ENCODE measurements around the gene PDE1C.

Gene PDE1C

DNA sequence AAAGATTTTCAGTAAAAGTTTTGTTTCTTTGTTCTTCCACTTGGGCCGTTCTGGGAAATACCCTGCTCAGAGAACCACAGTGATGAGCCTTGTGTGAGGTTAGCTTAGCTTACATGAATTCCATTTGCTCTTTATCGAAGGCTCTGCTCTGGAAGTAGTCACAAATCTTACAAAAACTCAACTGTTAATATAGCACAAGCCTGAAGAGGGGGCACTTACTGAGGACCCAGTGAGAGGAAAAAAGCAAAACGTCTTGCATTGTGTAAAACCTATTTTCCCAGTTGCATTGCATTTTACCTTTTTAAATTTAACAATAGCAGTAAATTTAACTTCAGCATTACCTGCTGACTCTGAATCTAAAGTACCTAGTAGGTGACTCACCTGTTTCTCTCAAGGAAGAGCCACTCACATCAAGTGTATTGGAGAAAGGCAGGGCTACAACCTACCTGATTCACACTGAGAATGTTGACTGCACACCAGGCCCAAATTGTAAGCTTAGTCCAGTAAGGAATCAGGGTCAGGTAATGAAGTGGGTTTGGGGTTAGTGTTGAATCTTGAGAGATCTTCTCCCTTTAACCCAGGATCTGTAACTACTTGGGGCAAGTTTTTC lies 340.9 kb downstream of the PDE1C start:
- Histone ChIP-seq H3K4me3 (ENCODE audit: low read length) (no peak overlapping the region), H3K4me1 (ENCODE audit: control insufficient read depth, insufficient read depth, low read length) (peaks cover 4% of the 10 kb centered on the region), H3K27me3 (replicated peaks; ENCODE audit: control insufficient read depth, insufficient read depth, low read length) (peaks cover 10% of the 10 kb centered on the region), H3K36me3 (ENCODE audit: control insufficient read depth, insufficient read depth, low read length, severe bottlenecking) (no peaks in the 10 kb centered on the region), H3K9me3 (ENCODE audit: control insufficient read depth, low read length) (no peaks in the 10 kb centered on the region), H3K9ac (ENCODE audit: low read length) (no peak overlapping the region)
- DNase-seq (ENCODE audit: low read depth): no peak

DNA sequence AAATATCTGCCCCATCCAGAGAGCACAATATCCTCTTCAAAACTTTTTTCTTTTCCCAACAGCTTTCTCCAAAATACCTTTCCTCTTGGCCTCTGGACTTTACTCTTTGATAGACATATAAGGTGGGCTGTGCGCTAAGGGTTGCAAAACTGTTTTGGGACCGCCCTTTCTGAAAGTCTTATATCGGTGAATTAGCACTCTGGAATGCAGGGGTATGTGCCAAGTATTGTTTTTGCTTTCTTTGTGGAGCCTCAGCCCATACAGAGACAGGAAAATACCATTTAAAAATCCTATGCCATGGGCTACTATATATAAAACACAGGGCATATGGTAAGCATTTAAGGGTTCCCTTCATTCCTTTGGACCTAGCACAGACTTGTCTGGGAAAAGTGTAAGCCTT lies 345.5 kb downstream of the PDE1C start:
- no peak for DNase-seq (ENCODE audit: low read depth)
- Histone ChIP-seq H3K36me3 (ENCODE audit: control insufficient read depth, insufficient read depth, low read length, severe bottlenecking) (no peaks in the 10 kb centered on the region), H3K4me3 (ENCODE audit: low read length) (no peak overlapping the region), H3K4me1 (ENCODE audit: control insufficient read depth, insufficient read depth, low read length) (no peaks in the 10 kb centered on the region), H3K27me3 (replicated peaks; ENCODE audit: control insufficient read depth, insufficient read depth, low read length) (peaks cover 14% of the 10 kb centered on the region), H3K9me3 (ENCODE audit: control insufficient read depth, low read length) (no peaks in the 10 kb centered on the region), H3K9ac (ENCODE audit: low read length) (no peak overlapping the region)

DNA sequence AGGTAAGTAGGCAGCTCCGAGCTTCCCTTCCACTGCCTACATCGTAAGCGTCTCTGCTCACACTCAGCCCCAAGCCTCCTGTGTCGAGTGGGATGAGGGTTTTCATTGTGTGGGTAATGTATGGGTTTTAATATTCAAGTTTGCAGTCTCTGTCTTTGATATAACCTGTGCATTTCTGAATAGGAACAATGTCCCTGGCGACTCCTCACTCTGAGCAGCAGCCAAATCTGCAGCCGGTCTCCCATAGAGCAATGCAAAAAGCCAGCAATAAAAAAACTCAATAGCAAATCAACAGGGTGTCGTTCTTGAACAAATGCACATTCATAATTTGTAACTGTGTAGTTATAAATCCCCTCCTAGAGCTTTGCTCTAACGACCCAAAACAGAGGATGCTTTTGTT lies 349.8 kb downstream of the PDE1C start:
- no peak for DNase-seq (ENCODE audit: low read depth)
- Histone ChIP-seq H3K27me3 (replicated peaks; ENCODE audit: control insufficient read depth, insufficient read depth, low read length) (peaks cover 20% of the 10 kb centered on the region), H3K9ac (ENCODE audit: low read length) (no peak overlapping the region), H3K4me1 (ENCODE audit: control insufficient read depth, insufficient read depth, low read length) (no peaks in the 10 kb centered on the region), H3K36me3 (ENCODE audit: control insufficient read depth, insufficient read depth, low read length, severe bottlenecking) (no peaks in the 10 kb centered on the region), H3K9me3 (ENCODE audit: control insufficient read depth, low read length) (no peaks in the 10 kb centered on the region), H3K4me3 (ENCODE audit: low read length) (no peak overlapping the region)

DNA sequence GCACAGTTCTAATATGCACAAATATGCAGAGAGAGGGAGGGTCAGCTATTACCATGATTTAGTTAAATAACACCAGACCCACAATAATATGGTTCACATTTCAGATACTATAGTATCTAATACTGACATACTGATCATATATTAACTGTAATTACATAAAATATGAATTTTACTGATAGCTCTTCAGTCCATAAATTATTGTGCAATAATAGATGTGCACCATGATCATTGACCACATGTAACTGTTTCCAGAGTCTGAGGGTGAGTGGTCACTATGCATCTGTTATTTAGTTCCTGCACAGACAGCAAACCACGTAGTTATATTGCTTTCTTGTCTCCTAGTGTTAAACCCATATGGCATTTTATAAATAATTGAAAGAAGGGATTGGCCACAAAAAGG lies 353.9 kb downstream of the PDE1C start:
- Histone ChIP-seq H3K9ac (ENCODE audit: low read length) (no peak overlapping the region), H3K4me3 (ENCODE audit: low read length) (no peak overlapping the region), H3K4me1 (ENCODE audit: control insufficient read depth, insufficient read depth, low read length) (no peaks in the 10 kb centered on the region), H3K36me3 (ENCODE audit: control insufficient read depth, insufficient read depth, low read length, severe bottlenecking) (no peaks in the 10 kb centered on the region), H3K9me3 (ENCODE audit: control insufficient read depth, low read length) (no peaks in the 10 kb centered on the region), H3K27me3 (replicated peaks; ENCODE audit: control insufficient read depth, insufficient read depth, low read length) (peaks cover 7% of the 10 kb centered on the region)
- DNase-seq (ENCODE audit: low read depth): no peak

DNA sequence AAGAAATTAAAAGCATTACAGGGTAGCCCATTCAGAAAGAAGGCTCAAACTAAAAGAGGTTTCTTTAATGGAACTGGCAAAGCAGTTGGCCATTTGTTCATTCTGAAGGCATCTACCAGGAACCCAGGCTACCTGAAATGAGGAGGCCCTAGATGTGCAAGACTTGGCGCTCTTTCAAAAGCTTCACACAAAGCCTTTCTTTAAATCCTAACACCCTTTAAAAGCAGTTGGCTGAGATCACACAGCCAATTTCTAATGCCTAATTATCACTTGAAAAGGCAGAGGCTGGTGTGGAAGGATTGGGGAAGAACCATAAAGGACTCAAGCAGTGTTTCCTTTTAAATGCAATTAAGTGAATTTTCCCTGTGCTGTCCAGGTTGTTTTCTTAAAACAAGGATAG lies 360.0 kb downstream of the PDE1C start:
- H3K4me3 ChIP-seq (ENCODE audit: low read length): no peak overlapping the region
- peaks cover 5% of the 10 kb centered on the region for H3K27me3 ChIP-seq (replicated peaks; ENCODE audit: control insufficient read depth, insufficient read depth, low read length)
- no peak for DNase-seq (ENCODE audit: low read depth)
- no peaks in the 10 kb centered on the region for H3K36me3 ChIP-seq (ENCODE audit: control insufficient read depth, insufficient read depth, low read length, severe bottlenecking)
- no peaks in the 10 kb centered on the region for H3K9me3 ChIP-seq (ENCODE audit: control insufficient read depth, low read length)
- H3K9ac ChIP-seq (ENCODE audit: low read length): no peak overlapping the region
- no peaks in the 10 kb centered on the region for H3K4me1 ChIP-seq (ENCODE audit: control insufficient read depth, insufficient read depth, low read length)

DNA sequence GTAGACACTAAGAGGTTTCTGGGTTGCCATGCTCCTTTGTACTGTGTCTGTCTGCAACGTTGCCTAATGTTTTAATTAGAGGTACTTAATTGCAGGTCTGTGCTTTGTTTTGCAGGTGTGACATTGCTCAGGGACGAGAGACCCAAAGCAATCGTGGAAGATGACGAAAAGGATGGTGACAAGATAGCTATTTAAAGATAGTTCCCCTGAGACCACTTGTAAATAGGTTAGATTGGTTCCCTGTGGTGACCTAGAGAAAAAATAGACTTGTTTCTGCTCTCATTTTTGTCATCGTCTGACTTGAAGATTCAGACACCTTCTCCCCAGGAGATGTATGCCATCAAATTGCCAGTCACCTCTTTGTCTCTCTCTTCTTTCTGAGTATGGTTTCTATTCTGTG lies 363.1 kb downstream of the PDE1C start:
- Histone ChIP-seq H3K36me3 (ENCODE audit: control insufficient read depth, insufficient read depth, low read length, severe bottlenecking) (no peaks in the 10 kb centered on the region), H3K9me3 (ENCODE audit: control insufficient read depth, low read length) (no peaks in the 10 kb centered on the region), H3K27me3 (replicated peaks; ENCODE audit: control insufficient read depth, insufficient read depth, low read length) (peaks cover 8% of the 10 kb centered on the region), H3K4me1 (ENCODE audit: control insufficient read depth, insufficient read depth, low read length) (no peaks in the 10 kb centered on the region), H3K4me3 (ENCODE audit: low read length) (no peak overlapping the region), H3K9ac (ENCODE audit: low read length) (no peak overlapping the region)
- no peak for DNase-seq (ENCODE audit: low read depth)

DNA sequence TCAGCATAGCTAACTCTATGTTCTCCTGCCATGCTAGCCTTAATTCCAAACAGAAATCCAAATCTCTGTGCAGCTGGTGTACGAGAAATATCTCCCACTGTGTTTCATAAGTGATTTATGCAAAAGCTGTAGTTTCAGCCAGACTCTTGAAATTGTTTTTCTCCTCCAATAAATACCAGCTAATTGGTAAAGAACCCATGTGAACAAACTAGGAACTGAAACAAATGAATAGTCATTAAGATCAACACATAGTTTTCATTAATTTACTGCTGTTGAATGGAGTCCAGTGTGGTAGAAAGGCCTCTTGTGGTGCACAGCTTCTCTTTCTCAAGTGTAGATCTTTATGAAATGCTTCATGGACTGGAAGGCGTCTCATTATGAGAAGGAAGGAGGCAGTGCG lies 364.8 kb downstream of the PDE1C start:
- DNase-seq (ENCODE audit: low read depth): no peak
- Histone ChIP-seq H3K27me3 (replicated peaks; ENCODE audit: control insufficient read depth, insufficient read depth, low read length) (peaks cover 8% of the 10 kb centered on the region), H3K9ac (ENCODE audit: low read length) (no peak overlapping the region), H3K9me3 (ENCODE audit: control insufficient read depth, low read length) (no peaks in the 10 kb centered on the region), H3K36me3 (ENCODE audit: control insufficient read depth, insufficient read depth, low read length, severe bottlenecking) (no peaks in the 10 kb centered on the region), H3K4me1 (ENCODE audit: control insufficient read depth, insufficient read depth, low read length) (no peaks in the 10 kb centered on the region), H3K4me3 (ENCODE audit: low read length) (no peak overlapping the region)

DNA sequence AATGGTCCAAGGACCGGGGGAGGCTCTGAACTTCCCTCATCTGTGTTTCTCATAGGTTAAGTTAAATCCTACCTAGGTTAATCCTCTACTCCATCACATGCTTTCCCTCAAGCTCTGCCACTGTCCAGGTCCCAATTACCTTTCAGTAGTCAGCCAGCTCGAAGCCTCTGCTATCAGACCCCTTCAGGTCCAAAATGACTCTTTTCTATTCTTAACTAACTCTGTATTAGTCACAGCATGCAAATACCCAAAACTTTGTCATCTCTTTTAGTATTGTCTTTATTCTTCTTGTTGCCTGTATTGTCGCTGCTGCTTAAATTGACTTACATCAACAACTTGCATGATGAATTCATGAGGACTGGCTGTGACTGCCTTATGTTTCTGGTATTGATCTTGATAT lies 367.9 kb downstream of the PDE1C start:
- Histone ChIP-seq H3K4me3 (ENCODE audit: low read length) (no peak overlapping the region), H3K27me3 (replicated peaks; ENCODE audit: control insufficient read depth, insufficient read depth, low read length) (peaks cover 13% of the 10 kb centered on the region), H3K36me3 (ENCODE audit: control insufficient read depth, insufficient read depth, low read length, severe bottlenecking) (no peaks in the 10 kb centered on the region), H3K9me3 (ENCODE audit: control insufficient read depth, low read length) (no peaks in the 10 kb centered on the region), H3K9ac (ENCODE audit: low read length) (no peak overlapping the region), H3K4me1 (ENCODE audit: control insufficient read depth, insufficient read depth, low read length) (no peaks in the 10 kb centered on the region)
- DNase-seq (ENCODE audit: low read depth): no peak

Measured in adipocyte (in vitro differentiated cells).